Lower leg skin (tissue), 4 donors: ENCODE measurements around the gene PPARG. TPM values are rescaled to one million over a fixed set of nuclear protein-coding genes. Genes with fewer than 3 reads are reported as not detected.

Experiments used
- DNase-seq, 2 donors: peaks; one replicate each; pipeline ENCODE4 v3.0.0-alpha.2; 2019; ENCODE audit warnings: low spot score in 2 of 2
- H3K4me3 ChIP-seq: fragments of 200-600 bp; sonication (generic); 2 replicates; pipeline ENCODE4 v1.5.1; 2017; ENCODE audit warnings: mild to moderate bottlenecking, low read depth; ENCODE audit not compliant: poor library complexity, severe bottlenecking
- CTCF ChIP-seq, 3 donors: fragments of 450-650 bp; IDR thresholded peaks; one replicate each; pipeline ENCODE4 v1.5.1; 2016; ENCODE audit warnings: antibody characterized with exemption in 3 of 3, mild to moderate bottlenecking in 3 of 3, moderate library complexity in 2 of 3
- POLR2A ChIP-seq, 2 donors: fragments of 450-650 bp; IDR thresholded peaks; one replicate each; pipeline ENCODE4 v1.6.1; 2016 to 2017; ENCODE audit warnings: antibody characterized with exemption in 2 of 2, mild to moderate bottlenecking in 1 of 2, moderate library complexity in 1 of 2
- WGBS, 2 donors: methylation state at CpG; one replicate each; pipeline ENCODE4 v1.1.5; 2018; 5-methylcytosine and 5-hydroxymethylcytosine counted together
- intact Hi-C: fragments of 100-400 bp; cut with DNase I; formaldehyde crosslinking; loops from one replicate; pipeline ENCODE4 v1.15.0; 2023; ENCODE audit warnings: low total_unique reads
- total RNA-seq, 4 donors: library from RNA; depleted of rRNA; stranded (reverse); fragments of >200 nt; gene quantifications; one replicate each; pipeline ENCODE4 v1.1.0, GENCODE V29; 2016

Gene PPARG
- total RNA-seq, 4 donors from 2014 or later, result 8.4 to 14.1 (median 9.8) TPM

GRCh38 chr3:12363397-12364195, 74.7 kb downstream of the PPARG start:
- WGBS, 2 donors, result 64 to 65% methylated on average over 6 of the region's 6 CpGs
- intact Hi-C loops, result no loop called here
- no peak overlapping the region for H3K4me3 ChIP-seq
- TF ChIP-seq POLR2A (IDR thresholded peaks at IDR 0.05), result no peak
- no peak for TF ChIP-seq CTCF (IDR thresholded peaks at IDR 0.05)
- no peak for DNase-seq

- intact Hi-C loops, result no loop called here
- H3K4me3 ChIP-seq, result no peak overlapping the region
- WGBS, 2 donors, result 85 to 91% methylated on average over 3 of the region's 3 CpGs
- TF ChIP-seq POLR2A (IDR thresholded peaks at IDR 0.05), result no peak
- TF ChIP-seq CTCF (IDR thresholded peaks at IDR 0.05), result no peak
- DNase-seq, result no peak
Measured at GRCh38 chr3:12367346-12367745, 78.5 kb downstream of the PPARG start.

- H3K4me3 ChIP-seq, result no peak overlapping the region
- TF ChIP-seq CTCF (IDR thresholded peaks at IDR 0.05) (no peak), POLR2A (IDR thresholded peaks at IDR 0.05) (no peak)
- intact Hi-C loops, result no loop called here
- 93 to 99% methylated on average over 6 of the region's 6 CpGs for WGBS, 2 donors
- DNase-seq, result no peak
Measured at GRCh38 chr3:12369029-12369428, 80.2 kb downstream of the PPARG start.

GRCh38 chr3:12369598-12369997, 80.7 kb downstream of the PPARG start:
- intact Hi-C loops, result no loop called here
- DNase-seq, result no peak
- TF ChIP-seq POLR2A (IDR thresholded peaks at IDR 0.05), result no peak
- TF ChIP-seq CTCF (IDR thresholded peaks at IDR 0.05), result no peak
- 72 to 91% methylated on average over 1 of the region's 1 CpG for WGBS, 2 donors
- no peak overlapping the region for H3K4me3 ChIP-seq

- no peak for DNase-seq
- no peak overlapping the region for H3K4me3 ChIP-seq
- intact Hi-C loops, result no loop called here
- TF ChIP-seq CTCF (IDR thresholded peaks at IDR 0.05), result no peak
- TF ChIP-seq POLR2A (IDR thresholded peaks at IDR 0.05), result no peak
- WGBS, 2 donors, result 50 to 52% methylated on average over 2 of the region's 2 CpGs
Measured at GRCh38 chr3:12370758-12371157, 81.9 kb downstream of the PPARG start.
